NOMO-1 (cell line): ENCODE data around the gene CPB2.

ENCODE experiments used
- DNase-seq, 2 experiments: peaks; one replicate each; lab custom pipeline; 2025; ENCODE audit not compliant: unreplicated experiment in 2 of 2; lab: John Stamatoyannopoulos, UW

CPB2 gene

DNA sequence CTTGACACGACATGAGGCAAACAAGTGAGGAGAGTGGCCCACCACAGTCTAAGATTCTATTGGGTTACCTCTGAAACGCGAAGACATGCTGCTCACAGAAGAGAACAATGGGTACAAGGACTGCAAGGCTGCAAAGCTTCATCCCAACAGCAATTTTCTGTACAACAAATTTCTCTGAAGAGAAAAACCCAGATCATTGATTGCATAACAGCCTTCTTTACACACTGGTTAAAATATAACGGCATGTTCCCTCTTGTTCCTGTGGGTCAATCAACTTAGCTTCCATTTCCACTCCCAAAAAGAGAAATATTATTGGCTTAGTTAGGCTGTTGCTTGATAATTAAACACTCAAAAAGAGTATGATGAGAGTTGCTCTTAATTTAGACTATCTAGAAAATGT is at the start of gene CPB2:
TSS of gene CPB2 (minus strand) at position 166 of the 400 bp plus-strand sequence. CDS start at position 142, 24 bp downstream.
- no peak for DNase-seq

- DNase-seq, result no peak
Observed at GRCh38 chr13:46154136-46154801, 49.4 kb upstream of the CPB2 start.

DNA sequence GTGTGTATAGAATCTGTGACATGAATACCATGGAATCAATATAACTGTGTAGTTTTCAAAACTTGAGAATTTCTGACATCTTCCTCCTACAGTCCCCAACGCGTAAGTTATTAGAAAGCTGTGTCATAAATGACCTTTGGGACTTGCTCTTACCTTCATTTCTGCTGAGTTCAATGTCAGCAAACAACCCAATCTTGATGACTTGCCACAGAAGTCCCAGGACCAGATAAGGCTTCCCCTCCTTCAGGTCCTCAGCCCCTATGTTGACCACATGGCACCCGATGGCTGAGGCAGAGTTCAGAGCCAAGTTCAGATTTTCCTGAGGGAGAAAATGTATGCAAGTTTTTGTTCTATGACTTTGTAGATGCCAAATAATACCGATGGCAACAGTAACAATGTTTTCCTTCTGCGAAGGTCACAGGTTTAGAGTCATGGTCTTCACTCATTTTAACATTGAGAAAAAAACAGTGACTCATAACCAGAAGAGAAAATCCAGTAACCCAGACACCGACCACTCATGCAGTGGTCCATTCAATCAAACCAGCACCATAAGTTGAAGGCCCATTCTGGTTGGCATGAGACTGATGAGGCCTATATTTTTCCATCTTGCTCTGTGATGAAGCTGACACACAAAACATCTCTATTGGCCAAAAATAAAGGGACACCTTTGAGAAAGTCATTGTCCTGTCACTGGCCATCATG is 47.9 kb upstream of the CPB2 start:
- DNase-seq, result no peak

- DNase-seq, result no peak
Observed at GRCh38 chr13:46150134-46150693, 45.4 kb upstream of the CPB2 start.

GRCh38 chr13:46149272-46150133 is 44.7 kb upstream of the CPB2 start:
- peak; percentile 49 to 54 for DNase-seq

DNA sequence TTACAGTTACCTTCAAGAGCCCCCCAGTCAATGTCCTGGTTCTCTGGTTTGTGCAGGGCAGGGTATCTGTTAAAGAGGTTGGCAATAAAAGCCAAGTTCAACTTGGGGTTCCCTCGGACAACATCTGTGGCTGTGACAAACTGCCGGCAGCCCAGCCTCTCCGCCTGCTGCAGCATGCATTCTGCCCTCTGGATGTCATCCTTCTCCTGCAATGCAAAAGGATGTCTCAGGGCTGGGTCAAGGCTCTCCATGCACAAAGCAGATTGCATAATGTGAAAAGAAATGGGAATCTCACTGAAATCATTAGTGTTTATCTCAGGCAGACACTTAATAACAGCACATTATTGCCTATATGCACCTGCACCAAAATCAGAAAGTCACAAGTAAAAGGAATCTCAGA is 42.1 kb upstream of the CPB2 start:
- DNase-seq, result no peak

DNA sequence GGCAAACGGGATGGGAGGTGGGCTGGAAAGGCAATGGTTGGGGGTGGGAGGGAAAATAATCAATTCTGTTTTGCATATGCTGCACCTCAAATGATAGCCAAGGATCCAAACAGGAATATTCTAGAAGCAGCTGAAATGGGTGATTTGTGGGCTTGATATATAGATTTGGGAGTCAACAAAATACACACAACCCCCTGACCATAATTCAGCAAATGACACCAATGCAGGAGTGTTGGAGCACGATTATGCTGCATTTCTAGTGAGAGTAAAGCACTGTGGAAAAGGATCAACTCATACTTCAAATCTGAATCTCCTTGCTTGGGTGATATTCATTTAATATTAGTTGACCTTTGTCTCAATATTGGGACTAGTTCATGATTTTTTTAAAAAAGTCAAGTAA is 41.1 kb upstream of the CPB2 start:
- DNase-seq, result no peak

- DNase-seq, result no peak
Observed at GRCh38 chr13:46145135-46145534, 40.3 kb upstream of the CPB2 start.

DNA sequence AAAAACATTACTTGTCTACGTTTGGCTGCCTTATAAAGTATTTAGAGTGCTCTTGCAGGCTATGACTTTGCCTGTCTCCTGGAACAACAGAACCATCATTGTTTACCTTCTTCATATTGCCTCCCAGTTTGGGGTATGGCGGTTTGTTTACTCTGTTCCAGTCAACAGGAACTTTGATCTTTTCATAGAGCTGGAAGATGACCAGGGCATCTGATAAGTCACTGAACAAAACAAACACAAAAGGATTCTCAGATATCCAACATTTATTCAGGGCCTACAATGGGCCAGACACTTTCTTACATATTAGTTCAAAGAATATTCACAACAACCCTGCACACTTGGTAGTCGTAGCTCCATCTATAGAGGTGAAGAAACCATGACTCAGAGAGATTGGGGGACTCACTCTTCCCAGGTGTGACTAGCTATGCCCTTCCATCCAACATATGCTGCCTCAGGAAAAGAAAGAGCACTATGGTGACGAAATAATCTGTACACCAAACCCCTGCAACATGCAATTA is 38.4 kb upstream of the CPB2 start:
- no peak for DNase-seq

DNA sequence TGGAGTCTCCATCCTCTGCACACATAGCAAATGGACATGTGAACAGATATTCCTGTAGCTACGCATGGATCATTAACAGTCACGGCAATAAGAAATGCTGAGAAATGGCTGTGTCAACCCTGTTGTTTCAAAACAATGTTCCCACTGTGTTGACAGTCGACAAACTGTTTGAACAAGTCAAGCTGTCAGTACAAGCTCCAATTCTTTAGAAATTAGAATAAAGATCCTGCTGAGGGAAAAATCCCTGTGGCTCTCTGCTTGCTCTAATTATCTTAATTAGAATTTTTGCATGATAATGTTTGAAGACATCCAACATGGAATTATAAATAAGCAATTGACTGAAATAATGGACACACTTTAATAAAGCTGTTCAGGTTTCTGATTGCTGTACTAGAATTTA is 37.9 kb upstream of the CPB2 start:
- DNase-seq, result no peak

DNA sequence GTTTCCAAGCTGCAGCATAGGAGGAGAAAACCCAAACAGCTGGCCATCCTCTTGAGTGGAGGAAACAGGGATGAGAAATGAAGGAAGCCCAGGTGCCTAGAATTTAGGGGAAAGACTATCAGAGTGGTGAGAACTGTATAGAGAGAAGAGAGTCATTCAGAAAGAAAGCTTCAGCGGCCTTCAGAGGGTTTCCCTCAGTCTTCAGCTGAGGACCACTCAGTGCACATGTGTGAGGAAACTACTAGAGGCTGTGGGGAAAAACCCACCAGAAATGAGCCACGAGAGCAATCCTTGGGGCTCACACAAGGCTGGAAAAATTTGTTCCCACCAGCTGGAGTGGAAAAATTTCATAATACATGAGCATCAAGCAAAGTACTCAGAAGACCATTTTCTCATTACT is 35.2 kb upstream of the CPB2 start:
- no peak for DNase-seq

DNA sequence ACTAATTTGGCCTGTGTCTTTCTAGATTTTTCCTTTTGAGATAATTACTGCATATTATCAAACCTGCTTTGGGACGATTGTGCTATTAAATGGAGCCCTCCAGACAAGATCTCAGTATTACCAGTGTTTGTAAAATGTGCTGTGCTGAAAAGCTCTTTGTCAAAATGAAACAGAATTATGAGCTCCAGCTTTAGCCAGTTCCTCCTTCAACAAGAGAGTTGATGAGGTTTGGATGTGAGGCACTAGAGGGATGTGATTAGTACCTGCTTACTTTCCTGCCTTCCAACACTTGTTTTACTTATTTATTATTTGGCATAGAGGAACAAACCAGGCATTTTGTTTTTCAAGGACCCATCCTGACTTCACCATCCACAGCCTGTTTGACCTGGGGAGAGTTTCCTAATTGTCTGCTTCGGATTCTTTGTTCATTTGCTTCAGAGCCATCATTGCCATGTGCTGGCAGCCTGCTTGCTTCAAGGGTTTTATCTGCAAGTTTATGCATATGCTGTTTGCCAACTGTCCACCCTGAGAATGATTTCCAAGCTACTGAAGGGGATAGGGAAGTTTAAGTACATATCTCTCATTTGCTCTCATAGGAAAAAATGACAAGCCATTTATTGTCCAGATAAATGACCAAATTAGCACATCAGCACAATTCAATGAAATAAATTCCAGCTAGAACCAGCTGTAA is 32.9 kb upstream of the CPB2 start:
- no peak for DNase-seq

DNA sequence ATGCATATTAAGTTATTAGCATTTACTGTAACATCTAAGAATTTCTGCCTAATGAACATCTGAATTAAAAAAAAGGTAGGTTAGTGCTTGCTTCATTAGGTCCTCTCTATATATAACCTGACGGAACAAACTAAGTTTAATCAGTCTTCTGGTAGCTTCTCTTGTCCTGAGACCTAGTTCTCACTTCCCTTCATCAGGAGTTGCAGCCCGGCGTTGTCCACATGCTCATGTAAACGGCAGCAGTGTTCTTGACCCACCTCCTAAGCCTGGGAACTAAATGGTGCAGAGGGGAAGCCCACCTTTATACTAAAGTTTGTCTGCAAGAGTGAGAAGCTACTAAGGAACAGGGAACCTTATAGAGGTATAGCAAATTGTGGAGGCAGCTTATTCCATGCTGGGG is 31.9 kb upstream of the CPB2 start:
- no peak for DNase-seq

DNA sequence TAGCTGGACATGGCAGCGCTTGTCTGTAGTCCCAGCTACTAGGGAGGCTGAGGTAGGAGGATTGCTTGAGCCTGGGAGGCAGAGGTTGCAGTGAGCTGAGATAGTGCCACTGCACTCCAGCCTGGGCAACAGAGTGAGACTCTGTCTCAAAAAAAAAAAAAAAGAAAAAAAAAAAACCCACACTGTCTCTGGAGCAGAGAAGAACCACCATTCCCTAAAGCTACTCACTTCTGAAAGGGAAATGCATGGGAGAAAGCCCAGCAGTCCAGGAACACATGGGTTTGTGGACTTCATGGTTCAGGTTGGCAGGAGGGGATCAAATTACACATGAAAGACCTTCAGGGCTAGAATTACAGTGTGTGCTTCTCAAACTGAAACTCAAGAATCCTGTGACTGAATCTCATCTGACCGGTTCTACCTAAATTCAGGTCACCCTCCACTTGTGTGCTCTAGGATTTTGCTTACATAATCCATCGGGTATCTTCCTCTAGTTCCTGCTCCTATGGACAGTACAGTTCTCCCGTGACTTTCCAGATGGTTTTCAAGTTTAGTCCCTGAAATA is 30.2 kb upstream of the CPB2 start:
- DNase-seq, result no peak

DNA sequence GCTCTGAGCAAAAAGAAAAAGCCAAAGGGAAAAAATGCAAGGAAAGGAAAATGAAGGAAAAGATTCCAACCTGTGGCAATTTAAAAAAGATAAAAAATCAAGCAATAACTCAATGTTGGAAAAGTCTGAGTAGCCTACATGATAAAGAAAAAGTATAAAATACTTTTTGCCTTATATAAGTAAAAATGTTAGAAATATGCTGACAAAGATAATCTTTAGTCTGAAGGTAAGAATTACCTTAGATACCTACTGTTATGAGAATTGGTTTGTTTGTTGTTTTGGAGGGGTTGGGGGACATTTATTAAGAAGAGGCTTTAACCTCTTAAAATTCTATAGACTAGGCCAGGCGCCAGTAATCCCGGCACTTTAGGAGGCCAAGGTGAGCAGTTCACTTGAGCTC is 29.7 kb upstream of the CPB2 start:
- DNase-seq, result no peak

DNA sequence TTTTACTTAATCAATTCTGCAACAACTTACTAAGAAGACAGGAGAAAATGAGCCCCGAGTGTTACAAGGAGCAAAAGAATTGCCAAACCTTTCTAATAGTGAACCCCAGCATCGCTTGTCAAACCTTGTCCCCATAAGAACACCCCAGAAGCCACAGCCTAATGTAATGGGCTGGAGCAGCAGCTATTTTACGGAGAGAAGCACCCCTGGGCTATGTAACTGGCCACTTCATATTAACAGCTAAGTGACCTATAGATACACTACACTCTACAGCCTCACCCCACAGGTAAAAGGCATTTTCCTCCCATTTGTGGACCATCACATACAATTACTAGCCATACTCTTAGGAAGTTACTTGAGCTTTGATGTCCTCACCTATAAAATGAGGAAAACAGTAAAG is 27.3 kb upstream of the CPB2 start:
- DNase-seq, result no peak

DNA sequence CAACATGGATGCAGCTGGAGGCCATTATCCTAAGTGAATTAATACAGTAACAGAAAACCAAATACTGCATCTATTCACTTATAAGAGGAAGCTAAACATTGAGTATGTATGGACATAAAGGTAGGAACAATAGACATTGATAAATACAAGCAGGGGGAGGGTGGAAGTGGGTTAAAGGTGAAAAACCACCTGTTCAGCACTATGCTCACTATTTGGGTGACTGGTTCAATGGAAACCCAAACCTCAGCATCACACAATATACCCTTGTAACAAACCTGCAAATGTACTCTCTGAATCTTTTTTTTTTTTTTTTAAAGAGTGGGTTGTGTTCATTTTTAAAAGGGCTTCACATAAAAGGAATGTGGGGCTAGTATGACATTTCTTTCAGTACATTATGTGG is 26.9 kb upstream of the CPB2 start:
- DNase-seq, result no peak

DNA sequence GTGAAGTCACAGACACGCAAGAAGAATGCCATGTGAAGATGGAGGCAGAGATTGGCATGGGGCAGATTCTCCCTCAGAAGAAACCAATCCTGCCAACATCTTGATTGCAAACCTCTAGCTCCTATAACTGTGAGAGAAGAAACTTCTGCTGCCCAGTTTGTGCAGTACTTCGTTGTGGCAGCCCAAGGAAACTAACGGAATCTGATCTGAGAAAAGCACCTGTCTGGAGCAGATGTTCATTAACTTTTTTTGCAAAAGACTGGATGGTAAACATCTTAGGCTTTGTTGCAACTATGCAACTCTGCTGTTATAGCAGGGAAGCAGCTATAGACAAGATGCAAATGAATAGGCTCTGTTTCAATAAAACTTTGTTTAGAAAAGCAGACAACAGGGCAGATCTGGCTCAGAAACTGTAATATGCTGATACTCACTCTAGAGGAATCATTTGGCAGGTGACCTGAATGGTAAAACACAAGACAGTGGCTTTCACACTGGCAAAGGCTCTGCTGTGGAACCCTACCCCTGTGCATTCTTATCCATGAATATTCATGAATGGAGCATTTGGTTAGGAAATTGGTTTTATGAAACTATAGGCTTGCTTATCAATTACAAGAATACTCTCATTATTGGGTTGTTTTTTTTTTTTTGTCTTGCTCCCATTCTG is 25.3 kb upstream of the CPB2 start:
- DNase-seq, result no peak

DNA sequence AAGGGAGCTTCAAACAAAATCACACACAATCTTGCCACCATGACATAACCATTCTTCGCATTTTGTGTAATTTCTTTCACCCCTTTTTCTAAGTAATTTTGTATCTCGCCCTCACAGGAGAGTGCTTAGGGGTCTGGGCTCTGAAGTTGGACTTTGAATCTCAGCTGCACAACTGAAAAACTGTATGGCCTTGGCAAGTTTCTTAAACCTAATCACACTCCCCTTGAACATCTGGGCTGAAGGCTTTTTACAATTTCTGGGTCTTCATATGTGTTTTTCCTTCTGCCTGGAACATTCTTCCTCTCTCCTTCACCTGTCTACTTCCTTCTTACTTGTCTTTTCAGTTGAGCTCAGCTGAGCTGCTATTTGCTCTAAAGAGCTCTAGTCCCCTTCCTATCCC is 24.3 kb upstream of the CPB2 start:
- no peak for DNase-seq
